Stimulated activated memory B cell treated with anti-CD40 and anti-IgM and Interleukin-4, amounts not matched to agents 10 μg/mL and 1 μg/mL and 100 μg/mL, for 72 hours (primary cell): Measurements from ENCODE around the gene ADGRV1.

Experiments used
- ATAC-seq: fragments of 150-1000 bp; cut with Tn5 transposase; 2 replicates; pipeline ENCODE4 v1.10.0; 2021
- H3K27ac Mint-ChIP-seq: one replicate; pipeline ENCODE4 v1.8.0; 2022; ENCODE audit warnings: mild to moderate bottlenecking, mixed read lengths
- H3K27me3 Mint-ChIP-seq: one replicate; pipeline ENCODE4 v1.8.0; 2022; ENCODE audit warnings: mixed read lengths
- H3K36me3 Mint-ChIP-seq: one replicate; pipeline ENCODE4 v1.8.0; 2022; ENCODE audit warnings: mixed read lengths
- H3K4me1 Mint-ChIP-seq: one replicate; pipeline ENCODE4 v1.8.0; 2022; ENCODE audit warnings: mixed read lengths
- H3K4me3 Mint-ChIP-seq: one replicate; pipeline ENCODE4 v1.8.0; 2022; ENCODE audit warnings: mild to moderate bottlenecking, moderate library complexity, mixed read lengths
- H3K9me3 Mint-ChIP-seq: one replicate; pipeline ENCODE4 v1.8.0; 2022; ENCODE audit warnings: mixed read lengths

The ADGRV1 gene

GRCh38 chr5:91145333-91145620 is 586.7 kb downstream of the ADGRV1 start:
- H3K4me3 Mint-ChIP-seq: no peak overlapping the region
- no peak for ATAC-seq
- H3K27ac Mint-ChIP-seq: no peak overlapping the region
- no peaks in the 10 kb centered on the region for H3K4me1 Mint-ChIP-seq
- H3K27me3 Mint-ChIP-seq: peaks cover 12% of the 10 kb centered on the region
- no peaks in the 10 kb centered on the region for H3K36me3 Mint-ChIP-seq
- peaks cover 4% of the 10 kb centered on the region for H3K9me3 Mint-ChIP-seq

GRCh38 chr5:91146230-91146629 is 587.6 kb downstream of the ADGRV1 start:
- no peak for ATAC-seq
- H3K4me3 Mint-ChIP-seq: no peak overlapping the region
- H3K27me3 Mint-ChIP-seq: peaks cover 20% of the 10 kb centered on the region
- H3K9me3 Mint-ChIP-seq: peaks cover 4% of the 10 kb centered on the region
- no peaks in the 10 kb centered on the region for H3K36me3 Mint-ChIP-seq
- H3K27ac Mint-ChIP-seq: no peak overlapping the region
- no peaks in the 10 kb centered on the region for H3K4me1 Mint-ChIP-seq

- H3K36me3 Mint-ChIP-seq: no peaks in the 10 kb centered on the region
- no peak for ATAC-seq
- no peak overlapping the region for H3K4me3 Mint-ChIP-seq
- peaks cover 4% of the 10 kb centered on the region for H3K9me3 Mint-ChIP-seq
- H3K27ac Mint-ChIP-seq: no peak overlapping the region
- peaks cover 20% of the 10 kb centered on the region for H3K27me3 Mint-ChIP-seq
- H3K4me1 Mint-ChIP-seq: no peaks in the 10 kb centered on the region
Measured at GRCh38 chr5:91146905-91147600, 588.5 kb downstream of the ADGRV1 start.

- Mint-ChIP-seq H3K9me3 (peaks cover 4% of the 10 kb centered on the region), H3K27me3 (peaks cover 10% of the 10 kb centered on the region), H3K27ac (no peak overlapping the region), H3K36me3 (no peaks in the 10 kb centered on the region), H3K4me1 (no peaks in the 10 kb centered on the region), H3K4me3 (no peak overlapping the region)
- ATAC-seq: no peak
Measured at GRCh38 chr5:91150234-91150633, 591.6 kb downstream of the ADGRV1 start.

GRCh38 chr5:91150636-91151035 is 592.0 kb downstream of the ADGRV1 start:
- no peak overlapping the region for H3K4me3 Mint-ChIP-seq
- H3K4me1 Mint-ChIP-seq: no peaks in the 10 kb centered on the region
- H3K27me3 Mint-ChIP-seq: peaks cover 10% of the 10 kb centered on the region
- no peak overlapping the region for H3K27ac Mint-ChIP-seq
- H3K36me3 Mint-ChIP-seq: no peaks in the 10 kb centered on the region
- peaks cover 4% of the 10 kb centered on the region for H3K9me3 Mint-ChIP-seq
- no peak for ATAC-seq

- H3K4me1 Mint-ChIP-seq: no peaks in the 10 kb centered on the region
- peaks cover 10% of the 10 kb centered on the region for H3K27me3 Mint-ChIP-seq
- no peak overlapping the region for H3K4me3 Mint-ChIP-seq
- no peak for ATAC-seq
- H3K36me3 Mint-ChIP-seq: no peaks in the 10 kb centered on the region
- peaks cover 4% of the 10 kb centered on the region for H3K9me3 Mint-ChIP-seq
- no peak overlapping the region for H3K27ac Mint-ChIP-seq
Measured at GRCh38 chr5:91151947-91152346, 593.4 kb downstream of the ADGRV1 start.

- no peak for ATAC-seq
- Mint-ChIP-seq H3K4me3 (no peak overlapping the region), H3K9me3 (no peaks in the 10 kb centered on the region), H3K27ac (no peak overlapping the region), H3K27me3 (peaks cover 10% of the 10 kb centered on the region), H3K36me3 (no peaks in the 10 kb centered on the region), H3K4me1 (no peaks in the 10 kb centered on the region)
Measured at GRCh38 chr5:91154338-91154737, 595.7 kb downstream of the ADGRV1 start.

GRCh38 chr5:91155274-91155673 is 596.7 kb downstream of the ADGRV1 start:
- ATAC-seq: no peak
- Mint-ChIP-seq H3K36me3 (no peaks in the 10 kb centered on the region), H3K4me3 (no peak overlapping the region), H3K27ac (no peak overlapping the region), H3K27me3 (peaks cover 8% of the 10 kb centered on the region), H3K4me1 (no peaks in the 10 kb centered on the region), H3K9me3 (no peaks in the 10 kb centered on the region)

GRCh38 chr5:91156242-91156641 is 597.6 kb downstream of the ADGRV1 start:
- ATAC-seq: no peak
- Mint-ChIP-seq H3K4me1 (no peaks in the 10 kb centered on the region), H3K27me3 (no peaks in the 10 kb centered on the region), H3K27ac (no peak overlapping the region), H3K9me3 (no peaks in the 10 kb centered on the region), H3K4me3 (no peak overlapping the region), H3K36me3 (no peaks in the 10 kb centered on the region)

- peaks cover 13% of the 10 kb centered on the region for H3K4me1 Mint-ChIP-seq
- no peak overlapping the region for H3K4me3 Mint-ChIP-seq
- no peaks in the 10 kb centered on the region for H3K27me3 Mint-ChIP-seq
- no peaks in the 10 kb centered on the region for H3K9me3 Mint-ChIP-seq
- ATAC-seq: no peak
- no peak overlapping the region for H3K27ac Mint-ChIP-seq
- no peaks in the 10 kb centered on the region for H3K36me3 Mint-ChIP-seq
Measured at GRCh38 chr5:91158011-91158410, 599.4 kb downstream of the ADGRV1 start.

GRCh38 chr5:91159647-91160046 is 601.0 kb downstream of the ADGRV1 start:
- no peak for ATAC-seq
- Mint-ChIP-seq H3K9me3 (no peaks in the 10 kb centered on the region), H3K27me3 (no peaks in the 10 kb centered on the region), H3K36me3 (no peaks in the 10 kb centered on the region), H3K4me1 (peaks cover 15% of the 10 kb centered on the region), H3K4me3 (no peak overlapping the region), H3K27ac (no peak overlapping the region)

- ATAC-seq: no peak
- H3K4me1 Mint-ChIP-seq: peaks cover 15% of the 10 kb centered on the region
Measured at GRCh38 chr5:91160714-91161285, 602.2 kb downstream of the ADGRV1 start.

GRCh38 chr5:91162534-91163381 is 604.2 kb downstream of the ADGRV1 start:
- ATAC-seq: peak; percentile 96
- peaks cover 15% of the 10 kb centered on the region for H3K4me1 Mint-ChIP-seq
- peak overlapping the region; percentile 0 for H3K27ac Mint-ChIP-seq
- no peaks in the 10 kb centered on the region for H3K36me3 Mint-ChIP-seq
- H3K4me3 Mint-ChIP-seq: no peak overlapping the region
- no peaks in the 10 kb centered on the region for H3K27me3 Mint-ChIP-seq
- no peaks in the 10 kb centered on the region for H3K9me3 Mint-ChIP-seq

More at GRCh38 chr5:91160714-91161285, 602.2 kb downstream of the ADGRV1 start:
- no peaks in the 10 kb centered on the region for H3K36me3 Mint-ChIP-seq
- no peak overlapping the region for H3K4me3 Mint-ChIP-seq
- no peak overlapping the region for H3K27ac Mint-ChIP-seq
- H3K9me3 Mint-ChIP-seq: no peaks in the 10 kb centered on the region
- no peaks in the 10 kb centered on the region for H3K27me3 Mint-ChIP-seq

GRCh38 chr5:91164424-91164823 is 605.8 kb downstream of the ADGRV1 start:
- Mint-ChIP-seq H3K4me1 (peaks cover 15% of the 10 kb centered on the region), H3K27me3 (no peaks in the 10 kb centered on the region), H3K36me3 (no peaks in the 10 kb centered on the region), H3K4me3 (no peak overlapping the region), H3K27ac (no peak overlapping the region), H3K9me3 (no peaks in the 10 kb centered on the region)
- ATAC-seq: no peak

GRCh38 chr5:91166059-91166807 is 607.6 kb downstream of the ADGRV1 start:
- Mint-ChIP-seq H3K27ac (no peak overlapping the region), H3K9me3 (no peaks in the 10 kb centered on the region), H3K4me1 (peaks cover 15% of the 10 kb centered on the region), H3K36me3 (no peaks in the 10 kb centered on the region), H3K27me3 (no peaks in the 10 kb centered on the region), H3K4me3 (no peak overlapping the region)
- ATAC-seq: no peak
